GM21723 (cell line): Measurements from ENCODE around the gene SLC11A2.
"Not testable (repeated sequence)": the region's sequence is repeated elsewhere in the genome, so short reads cannot be mapped to it uniquely, and the experiment has no call there.

Experiments
- ATAC-seq: cut with Tn5 transposase; IDR thresholded peaks from one replicate; pipeline ENCODE4 v1.9.1; 2021; ENCODE audit warnings: mild to moderate bottlenecking, moderate library complexity; ENCODE audit not compliant: unreplicated experiment

SLC11A2 gene

DNA sequence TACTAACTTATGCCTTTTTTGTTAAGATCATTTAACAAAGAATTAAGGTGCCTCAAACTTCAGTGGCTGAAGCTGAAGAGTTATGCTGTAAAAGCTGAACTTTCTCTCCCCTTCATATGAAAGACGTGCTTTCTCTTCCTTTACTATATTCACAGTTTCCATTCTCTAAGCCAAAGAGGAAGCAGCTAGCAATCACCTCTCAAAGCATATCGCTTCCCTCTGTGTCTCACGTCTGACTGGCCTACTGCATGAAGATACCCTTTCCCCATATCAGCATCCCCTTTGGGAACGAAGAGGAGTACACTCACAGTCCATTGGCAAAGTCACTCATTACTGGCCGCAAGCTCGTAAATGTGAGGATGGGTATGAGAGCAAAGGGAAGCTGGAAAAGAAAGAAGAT, 34.9 kb downstream of the SLC11A2 start:
- no peak for ATAC-seq

GRCh38 chr12:50990791-50991190, 35.4 kb downstream of the SLC11A2 start:
- no peak for ATAC-seq

GRCh38 chr12:50990147-50990727, 35.9 kb downstream of the SLC11A2 start:
- ATAC-seq: no peak

DNA sequence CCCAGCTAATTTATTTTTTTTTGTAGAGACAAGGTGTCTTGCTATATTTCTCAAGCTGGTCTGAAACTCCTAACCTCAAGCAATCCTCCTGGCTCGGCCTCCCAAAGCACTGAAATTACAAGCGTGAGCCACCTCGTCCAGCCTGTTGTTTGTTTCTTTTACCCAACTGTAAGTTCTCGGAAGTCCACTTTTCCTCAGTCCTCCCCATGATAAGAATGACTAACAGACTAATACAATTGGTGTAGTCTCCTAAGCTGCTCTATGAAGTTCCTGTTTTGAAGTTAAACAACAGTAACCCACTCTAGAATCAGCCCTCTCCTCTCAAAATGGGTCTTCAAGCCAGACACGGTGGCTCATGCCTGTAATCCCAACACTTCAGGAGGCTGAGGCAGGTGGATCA, 37.3 kb downstream of the SLC11A2 start:
- ATAC-seq: no peak

- no peak for ATAC-seq
These were observed 38.1 kb downstream of the SLC11A2 start for GRCh38 chr12:50988051-50988450.

- no peak for ATAC-seq
These were observed 39.0 kb downstream of the SLC11A2 start for GRCh38 chr12:50986966-50987737.

DNA sequence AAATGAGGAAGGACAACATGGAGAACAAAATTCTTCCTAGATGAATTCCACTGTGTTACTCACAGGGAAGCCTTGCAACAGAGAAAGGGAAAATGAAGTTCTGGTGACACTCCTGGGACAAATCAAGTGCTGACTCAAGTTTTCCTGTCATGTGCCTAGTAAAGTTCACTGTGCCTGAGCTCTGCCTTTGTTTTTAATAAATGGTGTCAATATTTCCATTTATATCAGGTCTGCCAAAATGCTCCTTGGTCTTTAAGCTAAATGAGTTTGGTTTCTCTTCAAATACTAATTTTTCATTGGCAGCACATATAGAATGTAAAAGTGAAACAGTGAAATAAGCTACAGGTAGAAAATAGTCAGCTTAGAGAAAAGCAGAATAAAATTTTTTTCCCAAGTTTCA, 40.9 kb downstream of the SLC11A2 start:
- ATAC-seq: no peak

- no peak for ATAC-seq
These were observed 41.4 kb downstream of the SLC11A2 start for GRCh38 chr12:50984586-50985298.

- ATAC-seq: no peak
These were observed 44.6 kb downstream of the SLC11A2 start for GRCh38 chr12:50981319-50982239.

GRCh38 chr12:50980545-50980944, 45.6 kb downstream of the SLC11A2 start:
- ATAC-seq: no peak

DNA sequence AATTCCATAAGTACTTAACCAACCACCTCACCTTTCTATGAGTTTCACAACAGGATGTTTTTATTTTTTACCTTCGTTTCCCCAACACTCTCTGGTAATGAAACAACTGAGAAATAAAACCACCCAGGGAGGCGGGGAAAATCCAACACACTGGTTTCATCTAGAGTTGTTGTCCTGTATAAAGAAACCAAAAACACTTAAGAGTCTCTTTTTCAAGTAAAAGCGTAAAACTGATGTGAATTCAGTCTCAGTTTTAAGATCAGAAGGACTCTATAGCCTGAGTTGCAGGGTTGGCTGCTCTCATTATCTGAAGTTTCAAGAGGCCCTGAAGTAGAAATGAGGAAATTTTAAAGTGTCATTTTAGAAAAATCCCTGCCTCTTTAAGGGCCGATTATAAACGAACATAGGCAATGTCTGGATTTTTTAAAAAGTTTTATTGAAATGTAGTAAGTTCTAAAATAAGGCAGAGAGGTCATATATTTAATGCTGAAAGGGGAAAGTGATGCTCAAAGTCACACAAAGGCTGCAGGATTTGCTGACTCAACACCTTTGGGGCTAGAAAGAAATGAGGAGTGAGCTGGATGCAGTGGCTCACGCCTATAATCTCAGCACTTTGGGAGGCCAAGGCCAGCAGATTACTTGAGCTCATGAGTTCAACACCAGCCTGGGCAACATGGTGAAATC, 46.7 kb downstream of the SLC11A2 start:
- ATAC-seq: peak; percentile 81

DNA sequence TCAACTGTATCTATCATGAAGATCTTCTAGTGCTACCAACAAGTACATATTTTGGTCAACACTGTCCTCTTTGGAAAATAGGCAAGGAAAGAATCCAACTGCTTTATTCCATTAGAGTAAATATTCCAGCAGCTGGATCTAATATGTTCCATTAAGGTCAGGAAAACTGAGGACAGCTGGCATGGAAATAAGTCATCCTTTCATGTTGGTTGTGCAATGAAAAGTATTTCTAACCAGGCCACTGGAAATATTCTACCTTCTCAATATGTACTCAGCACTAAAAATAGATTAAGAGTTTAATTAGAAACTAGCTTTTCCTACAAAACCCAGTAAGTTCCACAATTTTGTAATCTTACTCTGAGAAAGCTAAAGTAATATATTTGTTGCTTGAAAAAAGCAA, 54.2 kb downstream of the SLC11A2 start:
- no peak for ATAC-seq

- ATAC-seq: no peak
These were observed 61.8 kb downstream of the SLC11A2 start for GRCh38 chr12:50964432-50964831.

DNA sequence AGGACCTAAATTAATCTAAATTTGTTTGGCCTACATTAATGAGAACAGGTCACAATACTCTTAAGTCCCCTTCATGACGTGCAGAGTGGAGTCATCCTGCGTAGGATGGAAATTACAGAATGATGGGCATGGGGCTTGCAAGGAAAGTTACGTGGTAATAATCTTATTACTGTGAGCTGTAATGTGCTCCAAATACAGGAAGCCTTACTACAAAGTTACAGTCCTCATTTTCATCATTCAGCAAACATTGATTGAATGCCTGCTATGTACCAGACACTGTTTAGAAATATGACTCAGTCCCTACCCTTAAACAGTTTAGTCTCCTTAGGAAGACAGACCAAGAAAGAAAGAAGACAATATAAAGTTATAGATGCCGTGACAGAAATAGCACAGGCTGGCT, 64.5 kb downstream of the SLC11A2 start:
- ATAC-seq: no peak

GRCh38 chr12:50960130-50960529, 66.1 kb downstream of the SLC11A2 start:
- ATAC-seq: no peak

DNA sequence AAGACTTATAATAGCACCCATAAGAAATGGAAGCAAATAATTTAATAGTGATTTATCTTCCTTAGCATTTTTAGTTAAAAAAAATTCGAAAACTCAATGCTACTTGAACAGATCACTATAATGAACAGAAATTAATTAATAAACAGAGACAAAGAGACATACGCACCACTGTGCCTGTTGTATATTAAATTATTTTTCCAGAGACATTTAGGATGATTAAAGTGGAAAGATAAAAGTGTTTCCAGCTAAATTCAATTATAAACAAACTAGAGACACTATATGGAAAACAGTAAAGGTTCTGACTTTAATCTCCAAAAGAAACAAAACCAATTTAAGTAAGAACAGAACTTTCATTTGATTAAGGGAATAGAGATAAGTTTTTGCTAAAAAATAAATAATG, 70.5 kb downstream of the SLC11A2 start:
- no peak for ATAC-seq

DNA sequence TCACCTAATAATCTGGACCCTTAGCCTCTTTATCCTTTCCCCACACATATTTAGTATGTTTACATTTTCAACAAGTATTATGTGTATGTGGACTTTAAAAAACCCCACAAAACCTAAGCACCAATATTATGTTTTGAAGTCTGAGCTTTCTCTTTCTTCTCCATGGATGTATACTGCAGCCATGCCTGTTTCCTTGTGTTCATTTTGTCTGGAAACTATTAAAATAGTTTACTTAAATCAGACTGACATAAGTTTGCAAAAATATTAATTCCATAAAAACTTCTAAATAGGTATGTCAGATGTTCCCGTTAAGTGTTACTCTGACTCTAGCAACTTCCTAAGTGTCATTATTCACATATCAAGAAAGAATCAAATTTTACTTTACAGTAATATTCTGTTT, 70.9 kb downstream of the SLC11A2 start:
- no peak for ATAC-seq

DNA sequence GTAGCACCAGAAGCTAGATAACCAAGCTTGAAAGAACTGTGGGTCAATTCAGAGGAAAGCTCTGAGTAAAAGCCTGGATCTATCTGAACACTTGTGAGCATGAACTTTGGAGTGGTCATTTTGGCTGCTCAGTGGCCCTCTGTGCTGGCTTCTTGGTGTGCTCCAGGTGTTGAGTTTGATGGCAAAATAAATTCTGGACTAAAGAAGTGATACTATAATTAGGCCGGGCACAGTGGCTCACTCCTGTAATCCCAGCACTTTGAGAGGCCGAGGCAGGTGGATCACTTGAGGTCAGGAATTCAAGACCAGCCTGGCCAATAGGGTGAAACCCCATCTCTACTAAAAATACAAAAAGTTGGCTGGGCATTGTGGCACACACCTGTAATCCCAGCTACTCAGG, 71.4 kb downstream of the SLC11A2 start:
- ATAC-seq: not testable (repeated sequence)

- no peak for ATAC-seq
These were observed 73.1 kb downstream of the SLC11A2 start for GRCh38 chr12:50953047-50953446.

- no peak for ATAC-seq
These were observed 73.7 kb downstream of the SLC11A2 start, which contains the start of gene HIGD1C for GRCh38 chr12:50952510-50952909. TSS of gene HIGD1C (plus strand) at chr12:50952544. CDS start at chr12:50953999, 1,455 bp downstream.
